Thoracic aorta (tissue), 2 donors: ENCODE results near the gene WWTR1. TPM values are rescaled to one million over a fixed set of nuclear protein-coding genes. Genes with fewer than 3 reads are reported as not detected.
A peak's percentile ranks its signal among the peaks of the same experiment; 100 is the strongest.

Source experiments
- ATAC-seq: fragments of 150-250 bp; one replicate; pipeline ENCODE4 v1.8.0; 2017; ENCODE audit warnings: low read depth; ENCODE audit not compliant: insufficient number of reproducible peaks, low FRiP score
- DNase-seq: peaks from one replicate; pipeline ENCODE4 v3.0.0-alpha.2; 2020; ENCODE audit warnings: low spot score
- H3K27ac ChIP-seq, 2 donors: fragments of 200-600 bp; sonication (generic); 1 replicate in 1 of 2; 2 replicates in 1 of 2; pipeline ENCODE4 v1.5.1; 2016; ENCODE audit warnings: mild to moderate bottlenecking in 2 of 2, moderate library complexity in 2 of 2
- H3K27me3 ChIP-seq: fragments of 200-600 bp; sonication (generic); replicated peaks from 2 replicates; pipeline ENCODE4 v1.6.0; 2016; ENCODE audit warnings: mild to moderate bottlenecking; ENCODE audit not compliant: insufficient read depth
- H3K36me3 ChIP-seq: fragments of 200-600 bp; sonication (generic); one replicate; pipeline ENCODE4 v1.5.1; 2016
- H3K4me1 ChIP-seq, 2 donors: fragments of 200-600 bp; sonication (generic); 1 replicate in 1 of 2; 2 replicates in 1 of 2; pipeline versions ENCODE4 v1.5.1 to v1.6.0; 2016; ENCODE audit warnings: low read depth in 2 of 2, mild to moderate bottlenecking in 1 of 2; ENCODE audit not compliant: control insufficient read depth in 1 of 2
- H3K4me3 ChIP-seq: fragments of 200-600 bp; sonication (generic); 2 replicates; pipeline ENCODE4 v1.5.1; 2016; ENCODE audit warnings: mild to moderate bottlenecking
- H3K9me3 ChIP-seq: fragments of 200-600 bp; sonication (generic); 2 replicates; pipeline ENCODE4 v1.5.1; 2016
- total RNA-seq, 2 donors: library from RNA; depleted of rRNA; stranded (reverse); fragments of >200 nt; gene quantifications; one replicate each; pipeline versions ENCODE4 v1.1.0 to v1.2.3, GENCODE V29; 2016
- TF ChIP-seq, protein P1 (sequence below): fragments of 200-600 bp; sonication (generic); IDR thresholded peaks from one replicate; pipeline ENCODE4 v1.5.1; 2019; ENCODE audit warnings: antibody characterized with exemption

Gene WWTR1
- total RNA-seq, 2 donors from 2014 or later = 135 to 243 TPM

DNA sequence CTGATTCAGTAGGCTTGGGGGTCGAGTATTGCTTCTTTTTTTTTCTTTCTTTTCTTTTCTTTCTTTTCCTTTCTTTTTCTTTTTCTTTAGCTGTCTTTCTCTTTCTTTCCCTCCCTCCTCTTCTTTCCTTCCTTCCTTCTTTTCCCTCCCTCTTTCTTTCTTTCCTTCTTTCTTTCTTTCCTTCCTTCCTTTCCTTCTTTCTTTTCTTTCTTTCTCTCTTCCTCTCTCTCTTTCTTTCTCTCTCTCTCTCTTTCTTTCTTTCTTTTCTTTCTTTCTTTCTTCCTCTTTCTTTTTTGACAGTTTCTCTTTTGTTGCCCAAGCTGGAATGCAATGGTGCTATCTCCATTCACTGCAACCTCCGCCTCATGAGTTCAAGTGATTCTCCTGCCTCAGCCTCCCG lies 147.3 kb downstream of the WWTR1 start:
- H3K4me3 ChIP-seq = no peak overlapping the region
- no peak for DNase-seq
- no peaks in the 10 kb centered on the region for H3K27me3 ChIP-seq
- TF ChIP-seq, protein P1, sequence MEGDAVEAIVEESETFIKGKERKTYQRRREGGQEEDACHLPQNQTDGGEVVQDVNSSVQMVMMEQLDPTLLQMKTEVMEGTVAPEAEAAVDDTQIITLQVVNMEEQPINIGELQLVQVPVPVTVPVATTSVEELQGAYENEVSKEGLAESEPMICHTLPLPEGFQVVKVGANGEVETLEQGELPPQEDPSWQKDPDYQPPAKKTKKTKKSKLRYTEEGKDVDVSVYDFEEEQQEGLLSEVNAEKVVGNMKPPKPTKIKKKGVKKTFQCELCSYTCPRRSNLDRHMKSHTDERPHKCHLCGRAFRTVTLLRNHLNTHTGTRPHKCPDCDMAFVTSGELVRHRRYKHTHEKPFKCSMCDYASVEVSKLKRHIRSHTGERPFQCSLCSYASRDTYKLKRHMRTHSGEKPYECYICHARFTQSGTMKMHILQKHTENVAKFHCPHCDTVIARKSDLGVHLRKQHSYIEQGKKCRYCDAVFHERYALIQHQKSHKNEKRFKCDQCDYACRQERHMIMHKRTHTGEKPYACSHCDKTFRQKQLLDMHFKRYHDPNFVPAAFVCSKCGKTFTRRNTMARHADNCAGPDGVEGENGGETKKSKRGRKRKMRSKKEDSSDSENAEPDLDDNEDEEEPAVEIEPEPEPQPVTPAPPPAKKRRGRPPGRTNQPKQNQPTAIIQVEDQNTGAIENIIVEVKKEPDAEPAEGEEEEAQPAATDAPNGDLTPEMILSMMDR = no peak
- peaks cover 21 to 42% of the 10 kb centered on the region in 2 donors for H3K4me1 ChIP-seq
- no peaks in the 10 kb centered on the region for H3K9me3 ChIP-seq
- H3K27ac ChIP-seq = no peak overlapping the region
- no peaks in the 10 kb centered on the region for H3K36me3 ChIP-seq
- ATAC-seq = no peak

DNA sequence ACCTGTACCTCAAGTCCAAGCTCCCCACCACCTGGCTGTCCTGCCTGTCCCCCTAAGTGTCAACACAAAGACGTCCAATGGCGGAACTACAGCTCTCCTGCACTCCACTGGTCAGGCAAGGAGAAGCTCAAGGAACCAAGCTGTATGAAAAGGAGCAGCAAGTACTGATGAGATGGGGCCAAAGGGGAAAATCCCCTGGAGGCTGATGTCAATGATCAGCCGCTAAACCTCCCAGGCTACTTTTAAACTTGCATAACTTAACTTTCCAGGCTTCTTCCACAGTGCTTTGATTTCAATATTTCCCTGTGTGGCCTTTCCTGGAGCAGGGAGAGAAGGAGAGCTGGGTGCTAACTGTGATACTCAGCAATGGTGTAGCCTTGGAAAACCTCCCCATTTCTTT lies 148.3 kb downstream of the WWTR1 start:
- TF ChIP-seq, protein P1 = no peak
- H3K27me3 ChIP-seq = no peaks in the 10 kb centered on the region
- peak overlapping the region; percentile 69 to 80 for H3K27ac ChIP-seq
- peaks cover 21 to 42% of the 10 kb centered on the region in 2 donors for H3K4me1 ChIP-seq
- no peak overlapping the region for H3K4me3 ChIP-seq
- no peaks in the 10 kb centered on the region for H3K36me3 ChIP-seq
- H3K9me3 ChIP-seq = no peaks in the 10 kb centered on the region
- ATAC-seq (no peak), DNase-seq (no peak)

DNA sequence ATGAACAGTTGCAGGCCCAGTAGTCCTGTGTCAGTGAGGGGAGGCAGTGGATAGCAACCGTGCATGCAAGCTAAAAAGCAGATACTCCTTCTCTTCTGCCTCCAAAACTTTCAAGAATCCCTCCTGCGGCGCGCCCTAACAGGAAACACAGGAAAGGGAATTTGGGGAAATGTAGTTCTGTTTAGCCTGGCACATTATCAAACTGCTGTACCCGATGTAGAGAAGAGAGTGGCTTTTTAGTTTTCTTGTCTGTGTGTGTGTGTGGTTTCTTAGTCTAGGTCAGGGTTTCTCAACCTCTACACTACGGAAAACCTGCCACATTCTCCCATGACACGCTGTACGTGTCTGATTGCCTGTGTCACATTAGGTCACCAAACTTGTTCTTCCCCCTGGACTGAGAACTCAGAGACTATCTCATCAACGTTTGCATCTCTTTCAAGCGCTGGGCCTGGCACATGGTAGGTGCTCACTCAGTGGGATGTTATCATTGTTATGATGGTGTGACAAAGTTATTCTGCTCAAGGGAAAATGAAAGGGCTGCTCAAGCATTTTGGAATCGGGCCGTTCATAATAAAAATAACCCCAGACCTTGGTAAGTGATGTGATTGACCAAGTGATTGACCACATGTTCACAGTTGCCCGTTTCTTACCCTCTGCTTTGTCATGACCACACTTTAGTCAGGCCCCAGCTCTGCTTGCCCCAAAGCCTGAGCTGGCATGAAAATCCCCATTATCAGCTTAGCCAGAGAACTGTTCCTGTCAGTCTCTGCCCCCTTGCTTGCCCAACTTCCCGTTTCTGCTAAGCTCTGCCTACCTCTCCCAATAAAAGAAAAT lies 150.1 kb downstream of the WWTR1 start:
- no peaks in the 10 kb centered on the region for H3K27me3 ChIP-seq
- no peaks in the 10 kb centered on the region for H3K9me3 ChIP-seq
- H3K36me3 ChIP-seq = no peaks in the 10 kb centered on the region
- peak; percentile 69 for DNase-seq
- H3K27ac ChIP-seq = peak overlapping the region; percentile 69 to 80
- peak; percentile 93 for ATAC-seq
- H3K4me1 ChIP-seq = peaks cover 21 to 40% of the 10 kb centered on the region in 2 donors
- TF ChIP-seq, protein P1 = no peak
- peak overlapping the region; percentile 61 for H3K4me3 ChIP-seq

DNA sequence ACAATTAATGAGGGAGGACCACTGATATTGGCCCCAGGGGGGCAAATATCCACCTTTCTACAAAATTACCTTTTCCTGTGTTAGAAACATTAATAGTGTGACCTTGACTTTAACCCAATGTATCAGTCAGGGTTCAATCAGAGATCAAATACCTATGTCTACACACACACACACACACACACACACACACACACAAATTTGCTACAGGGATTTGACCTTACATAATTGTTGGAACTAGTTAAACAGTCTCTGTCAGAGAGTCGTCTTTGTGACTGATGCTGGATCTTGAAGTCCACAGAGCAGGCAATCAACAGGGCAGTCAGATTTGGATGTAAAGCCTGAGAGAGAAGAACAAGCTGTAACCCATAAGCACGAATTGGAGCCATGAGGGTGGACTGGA lies 150.9 kb downstream of the WWTR1 start:
- TF ChIP-seq, protein P1 = no peak
- Histone ChIP-seq H3K4me1 (peaks cover 21 to 36% of the 10 kb centered on the region in 2 donors), H3K9me3 (no peaks in the 10 kb centered on the region), H3K4me3 (peak overlapping the region; percentile 61), H3K27me3 (no peaks in the 10 kb centered on the region), H3K27ac (peak overlapping the region; percentile 69 to 80), H3K36me3 (no peaks in the 10 kb centered on the region)
- DNase-seq (no peak), ATAC-seq (no peak)

DNA sequence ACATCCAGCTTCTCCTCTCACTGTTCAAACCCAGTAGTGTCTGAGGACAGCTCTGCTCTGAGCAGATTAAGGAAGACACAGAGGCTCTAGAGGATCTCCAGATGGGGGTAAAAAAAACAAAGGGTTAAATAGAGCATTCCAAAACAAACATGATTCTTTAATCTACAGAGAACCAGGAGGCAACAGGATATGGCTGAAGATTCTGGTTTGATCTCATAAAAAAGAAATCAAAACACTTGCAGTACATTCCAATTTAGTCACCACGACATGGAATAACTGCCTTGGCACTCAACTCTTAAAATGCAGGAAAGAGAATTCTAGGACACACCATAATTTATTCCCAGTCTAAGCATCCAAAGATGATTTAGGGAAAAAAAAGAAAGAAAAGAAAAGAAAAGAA lies 151.3 kb downstream of the WWTR1 start:
- no peak for ATAC-seq
- DNase-seq = no peak
- peak overlapping the region; percentile 1 to 80 for H3K27ac ChIP-seq
- H3K36me3 ChIP-seq = no peaks in the 10 kb centered on the region
- H3K9me3 ChIP-seq = no peaks in the 10 kb centered on the region
- H3K4me3 ChIP-seq = no peak overlapping the region
- H3K27me3 ChIP-seq = no peaks in the 10 kb centered on the region
- TF ChIP-seq, protein P1 = no peak
- H3K4me1 ChIP-seq = peaks cover 21 to 36% of the 10 kb centered on the region in 2 donors
